Ovary (tissue), 9 donors: ENCODE data around the gene PDE7B. TPM values are rescaled to one million over a fixed set of nuclear protein-coding genes. Genes with fewer than 3 reads are reported as not detected.

Experiments
- DNase-seq, 5 donors: peaks; one replicate each; pipeline ENCODE4 v3.0.0-alpha.2; 2019 to 2020
- H3K27ac ChIP-seq, 2 donors: fragments of 200-600 bp; one replicate each; pipeline versions ENCODE4 v1.5.1 to v1.8.0; 2019 to 2022
- H3K27me3 ChIP-seq: fragments of 200-600 bp; one replicate; pipeline ENCODE4 v1.8.0; 2022
- H3K36me3 ChIP-seq: fragments of 200-600 bp; sonication (generic); one replicate; pipeline ENCODE4 v1.5.1; 2019
- H3K4me1 ChIP-seq: one replicate; pipeline ENCODE4 v1.8.1; 2013; ENCODE audit warnings: mild to moderate bottlenecking, moderate library complexity; ENCODE audit not compliant: insufficient read depth
- H3K4me3 ChIP-seq: fragments of 200-600 bp; sonication (generic); one replicate; pipeline ENCODE4 v1.5.1; 2017
- H3K9me3 ChIP-seq, 2 donors: fragments of 200-600 bp in 1 of 2; sonication (generic) in 1 of 2; one replicate each; pipeline versions ENCODE4 v1.5.1 to v1.8.1; 2013 to 2019; ENCODE audit warnings: mild to moderate bottlenecking in 1 of 2, moderate library complexity in 1 of 2
- CTCF ChIP-seq, 3 donors: fragments of 450-650 bp in 2 of 3; fragments of 200-600 bp in 1 of 3; IDR thresholded peaks; one replicate each; pipeline versions ENCODE4 v1.5.1 to v1.8.0; 2016 to 2022; ENCODE audit warnings: antibody characterized with exemption in 3 of 3, mild to moderate bottlenecking in 1 of 3
- EP300 ChIP-seq: sonication (generic); formaldehyde crosslinking; IDR thresholded peaks from one replicate; pipeline ENCODE4 v1.6.1; 2017; ENCODE audit warnings: antibody characterized with exemption
- POLR2A ChIP-seq: fragments of 450-650 bp; IDR thresholded peaks from one replicate; pipeline ENCODE4 v1.6.1; 2017; ENCODE audit warnings: antibody characterized with exemption, mild to moderate bottlenecking, moderate library complexity
- WGBS, 3 donors: extraction: QIAGEN DNeasy Blood & Tissue Kit in 1 of 3; methylation state at CpG; one replicate each; pipeline versions ENCODE4 v1.1.5 to v1.1.7; 2013 to 2017; 5-methylcytosine and 5-hydroxymethylcytosine counted together
- intact Hi-C, 4 donors: fragments of 100-400 bp; cut with DNase I; formaldehyde crosslinking; loops; one replicate each; pipeline versions ENCODE4 v1.11.0 to v1.15.1; 2022 to 2023
- polyA plus RNA-seq, 2 donors: library from polyadenylated mRNA; stranded (reverse); fragments of 200-250 nt in 1 of 2; fragments of 350-450 nt in 1 of 2; fragmentation: Illumina TruSeq in 1 of 2; extraction: RNeasy Lipid Tissue Mini Kit (QIAGEN cat#74804) in 1 of 2; gene quantifications; one replicate each; pipeline ENCODE4 v1.2.3, GENCODE V29; 2013 to 2014
- total RNA-seq, 7 donors: library from RNA; depleted of rRNA in 2 of 7; stranded (reverse); fragments of >200 nt in 2 of 7; fragmentation: NEBNext Ultra II Directional in 3 of 7; extraction: Animal tissue kit (Norgen Biotek cat#: 25700) in 3 of 7; gene quantifications; one replicate each; pipeline versions ENCODE4 v1.1.0 to v1.2.4, GENCODE V29; 2016 to 2023
- donor health status: DM: no; HTN: no; CAD: no; lungs with moderate emphysema.
- donor health status: DM: no; HTN: no; CAD: no.
- donor health status: Bipolar disorder and iron deficiency.
- donor health status: DM: yes; HTN: yes; CAD: no.
- donor health status: DM: no; HTN: no; CAD: no.
- donor health status: DM: yes; HTN: yes; CAD: no.

PDE7B gene
- total and polyA plus RNA-seq, 9 donors: 11.6 to 62.7 (median 21.6) TPM

DNA sequence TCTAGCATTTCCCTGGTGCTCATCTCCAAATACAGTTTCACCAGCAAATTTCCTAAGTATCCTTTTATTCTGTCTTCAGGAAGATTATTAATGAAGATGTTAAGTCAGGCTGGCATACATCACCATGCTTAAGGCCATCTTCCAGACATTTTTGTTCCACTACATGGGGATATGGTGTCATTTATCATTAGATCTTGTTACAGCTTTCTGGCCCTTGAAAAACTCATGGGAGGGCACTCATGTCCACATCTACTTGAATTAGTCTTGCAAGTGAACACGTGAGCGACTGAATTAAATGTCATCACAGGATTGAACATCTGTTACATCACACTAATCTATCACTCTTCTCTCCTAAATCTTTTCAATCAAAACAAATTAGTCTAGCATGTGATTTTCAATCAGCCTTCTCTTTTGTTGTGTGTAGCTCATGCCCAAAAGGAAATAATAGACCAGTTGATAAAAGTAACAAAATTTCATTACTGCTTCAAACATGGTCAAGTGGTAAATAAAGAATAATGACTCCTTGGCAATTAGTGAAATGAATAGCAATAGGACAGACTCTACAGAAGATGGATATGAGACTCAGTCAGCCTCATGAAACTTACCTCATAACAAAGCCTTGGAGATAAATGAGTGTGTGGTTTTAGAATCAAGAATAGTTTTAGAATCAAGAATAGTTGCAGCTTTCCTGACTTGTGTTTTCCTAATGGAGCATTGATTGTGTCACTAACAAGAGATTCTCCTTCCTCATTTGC, 318.1 kb downstream of the PDE7B start:
- no peaks in the 10 kb centered on the region for H3K36me3 ChIP-seq
- no peaks in the 10 kb centered on the region for H3K27me3 ChIP-seq
- no peaks in the 10 kb centered on the region for H3K9me3 ChIP-seq
- WGBS, 3 donors: 94 to 99% (median 94%) methylated on average over 2 of the region's 2 CpGs
- TF ChIP-seq POLR2A: no peak
- TF ChIP-seq EP300: no peak
- TF ChIP-seq CTCF (IDR thresholded peaks at IDR 0.05): no peak
- peaks cover 4% of the 10 kb centered on the region for H3K4me1 ChIP-seq
- no peak for DNase-seq
- no peak overlapping the region for H3K4me3 ChIP-seq
- intact Hi-C loops: loop anchor here in 1 of 4 donors (10.0 kb wide), 1 partner anchor 135 kb away; no protein-coding TSS in a partner anchor
- no peak overlapping the region for H3K27ac ChIP-seq

DNA sequence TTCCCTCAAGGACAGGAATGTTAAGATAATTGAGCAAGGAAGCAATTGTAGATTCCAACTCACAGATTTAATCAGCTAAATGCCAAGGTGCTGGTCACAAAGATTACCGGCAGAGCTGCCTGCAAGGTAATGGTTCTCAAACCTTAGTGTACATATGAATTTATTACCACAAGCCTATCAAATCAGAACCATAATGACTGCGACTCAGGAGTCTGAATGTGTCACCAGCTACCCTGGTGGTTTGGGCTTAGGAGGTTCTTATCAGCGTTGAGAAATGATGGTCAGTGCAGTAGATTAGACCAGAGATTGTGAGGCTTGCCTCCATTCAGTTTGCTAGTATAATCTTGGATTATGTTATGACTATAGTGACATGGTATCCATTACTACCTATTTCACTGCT, 319.7 kb downstream of the PDE7B start:
- Histone ChIP-seq H3K4me3 (no peak overlapping the region), H3K27ac (no peak overlapping the region), H3K9me3 (no peaks in the 10 kb centered on the region), H3K27me3 (no peaks in the 10 kb centered on the region), H3K36me3 (no peaks in the 10 kb centered on the region), H3K4me1 (peaks cover 4% of the 10 kb centered on the region)
- no peak for DNase-seq
- no peak for TF ChIP-seq EP300
- no peak for TF ChIP-seq CTCF (IDR thresholded peaks at IDR 0.05)
- TF ChIP-seq POLR2A: no peak
- intact Hi-C loops: no loop called here
- WGBS, 3 donors: 93 to 96% (median 95%) methylated on average over 3 of the region's 3 CpGs

- WGBS, 3 donors: 10 to 31% (median 14%) methylated on average over 13 of the region's 13 CpGs
- Histone ChIP-seq H3K4me1 (peaks cover 4% of the 10 kb centered on the region), H3K9me3 (no peaks in the 10 kb centered on the region), H3K4me3 (no peak overlapping the region), H3K36me3 (no peaks in the 10 kb centered on the region), H3K27me3 (no peaks in the 10 kb centered on the region), H3K27ac (peak overlapping the region; percentile 4 to 83)
- intact Hi-C loops: no loop called here
- peak in 3 of 5 donors; percentile 29 to 60 (median 44) for DNase-seq
- no peak for TF ChIP-seq POLR2A
- no peak for TF ChIP-seq EP300
- TF ChIP-seq CTCF (IDR thresholded peaks at IDR 0.05): no peak
Observed at GRCh38 chr6:136173519-136174507, 322.3 kb downstream of the PDE7B start.

DNA sequence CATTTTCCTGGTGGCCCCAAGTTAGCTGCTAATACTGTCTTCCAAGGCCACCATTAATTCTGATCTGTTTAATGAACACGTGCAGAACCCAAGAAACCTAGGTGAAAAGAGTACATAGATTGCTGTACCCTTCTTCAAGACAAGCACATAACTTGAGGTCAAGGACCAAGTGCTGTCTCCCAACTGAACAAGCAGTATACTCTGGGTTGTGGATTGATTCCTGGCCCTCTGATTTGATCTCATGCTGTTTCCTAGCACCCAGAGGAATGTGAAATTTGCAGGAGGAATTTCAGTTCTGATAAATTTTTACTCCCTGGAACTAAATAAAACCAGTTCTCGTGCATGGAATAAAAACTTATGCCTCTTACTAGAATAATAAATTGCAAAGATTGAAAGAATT, 323.0 kb downstream of the PDE7B start:
- TF ChIP-seq POLR2A (no peak), CTCF (IDR thresholded peaks at IDR 0.05) (no peak), EP300 (no peak)
- Histone ChIP-seq H3K4me3 (no peak overlapping the region), H3K36me3 (no peaks in the 10 kb centered on the region), H3K4me1 (peaks cover 4% of the 10 kb centered on the region), H3K9me3 (no peaks in the 10 kb centered on the region), H3K27me3 (no peaks in the 10 kb centered on the region), H3K27ac (peak overlapping the region in 1 of 2 donors; percentile 83)
- no peak for DNase-seq
- WGBS, 3 donors: 13 to 17% (median 16%) methylated on average over 2 of the region's 2 CpGs
- intact Hi-C loops: no loop called here
